GM18526 (cell line): ENCODE data around the gene SDHA.

Experiments
- POLR2A ChIP-seq: IDR thresholded peaks from 3 replicates; pipeline ENCODE4 v1.6.1; 2011; ENCODE audit not compliant: insufficient read length; ENCODE audit errors: extremely low read depth

The SDHA gene

GRCh38 chr5:200985-201384 is 17.1 kb upstream of the SDHA start:
- TF ChIP-seq POLR2A: no peak

DNA sequence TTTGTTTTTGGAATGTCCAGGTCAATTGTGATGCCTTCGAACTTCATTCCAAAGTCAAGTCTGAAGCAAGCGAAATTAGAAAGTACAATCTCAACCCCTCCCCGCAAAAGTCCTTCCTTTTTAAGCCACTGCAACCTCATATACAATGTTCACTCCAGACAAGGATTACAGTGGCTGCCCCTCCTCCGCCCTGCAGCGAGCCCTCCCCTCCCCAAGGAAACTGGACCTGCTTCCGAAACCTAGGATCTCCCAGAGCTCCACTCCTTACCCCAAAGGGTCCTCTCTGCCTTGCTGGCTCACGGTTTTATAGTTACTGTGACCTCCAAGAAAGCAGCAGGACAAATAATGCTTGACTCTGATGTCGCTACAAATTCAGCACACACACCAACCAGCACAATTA is 16.4 kb upstream of the SDHA start:
- TF ChIP-seq POLR2A: no peak

DNA sequence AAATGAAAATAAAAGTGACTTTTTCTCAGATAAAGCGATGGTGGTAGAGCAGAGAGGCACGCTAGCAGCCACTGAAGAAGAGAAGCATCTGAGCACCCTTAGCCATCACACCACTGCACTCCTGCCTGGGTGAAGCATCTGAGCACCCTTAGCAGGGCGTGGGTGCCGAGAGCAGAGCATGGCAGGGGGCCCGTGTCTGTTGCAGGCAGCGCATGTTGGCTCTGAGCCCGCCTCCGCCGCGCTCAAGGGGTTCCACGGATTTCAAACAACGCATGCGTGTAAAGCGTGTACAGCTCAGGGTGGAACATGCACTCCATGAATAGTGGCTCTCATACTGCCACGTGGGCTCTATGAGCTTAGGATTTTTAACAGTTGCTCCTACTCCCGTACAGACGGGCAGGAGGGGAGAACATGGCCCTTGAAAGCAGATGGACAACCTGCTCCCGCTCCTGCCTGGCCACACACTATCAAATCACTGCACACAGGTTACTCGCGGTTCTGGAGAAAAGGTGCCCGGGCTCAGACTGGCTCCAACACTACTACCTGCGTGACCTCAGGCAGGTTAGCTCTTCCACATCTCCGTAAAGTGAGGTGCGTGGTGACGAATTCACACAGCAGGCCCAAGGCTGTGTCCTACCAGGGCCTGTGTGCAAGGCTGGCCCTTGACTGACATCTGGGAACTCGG is 14.7 kb upstream of the SDHA start:
- TF ChIP-seq POLR2A: no peak

- no peak for TF ChIP-seq POLR2A
These were observed 14.1 kb upstream of the SDHA start for GRCh38 chr5:204001-204400.

- no peak for TF ChIP-seq POLR2A
These were observed 13.7 kb upstream of the SDHA start for GRCh38 chr5:204462-204861.

DNA sequence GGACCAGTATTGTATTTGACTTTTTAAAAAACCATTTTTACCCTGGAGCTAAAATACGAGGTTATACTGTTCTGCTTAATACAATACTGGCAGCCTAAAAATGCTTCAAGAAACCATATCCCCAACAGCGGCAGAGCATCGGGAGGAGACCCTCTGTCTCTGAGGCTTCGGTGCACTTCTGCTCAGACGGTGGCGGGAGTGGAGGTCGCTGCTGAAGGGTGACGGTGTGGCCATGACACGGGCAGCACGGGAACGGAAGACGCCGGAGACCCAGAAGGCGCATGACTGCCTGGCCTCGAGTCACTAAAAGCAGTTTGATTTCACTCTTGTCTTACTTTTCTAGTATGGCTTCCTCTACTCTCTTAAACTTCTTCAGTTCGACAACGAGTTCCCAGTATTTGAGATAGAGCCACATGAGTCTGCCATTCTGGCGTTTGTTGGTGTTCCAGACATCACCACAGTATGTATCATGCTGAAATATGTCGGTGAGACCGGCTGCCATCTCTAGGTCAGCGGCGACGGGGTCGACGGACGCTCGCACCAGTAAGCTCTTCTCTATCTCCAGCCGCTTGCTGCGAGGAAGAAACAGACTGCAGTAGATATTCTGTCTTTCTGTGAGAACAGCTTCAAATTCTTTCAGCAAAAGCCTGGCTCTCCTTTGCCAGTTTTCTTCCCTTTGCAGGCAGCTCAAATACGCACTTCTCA is 13.0 kb upstream of the SDHA start:
- TF ChIP-seq POLR2A: no peak

GRCh38 chr5:206406-206805 is 11.7 kb upstream of the SDHA start:
- TF ChIP-seq POLR2A: no peak

GRCh38 chr5:206927-207536 is 11.1 kb upstream of the SDHA start:
- TF ChIP-seq POLR2A: no peak

DNA sequence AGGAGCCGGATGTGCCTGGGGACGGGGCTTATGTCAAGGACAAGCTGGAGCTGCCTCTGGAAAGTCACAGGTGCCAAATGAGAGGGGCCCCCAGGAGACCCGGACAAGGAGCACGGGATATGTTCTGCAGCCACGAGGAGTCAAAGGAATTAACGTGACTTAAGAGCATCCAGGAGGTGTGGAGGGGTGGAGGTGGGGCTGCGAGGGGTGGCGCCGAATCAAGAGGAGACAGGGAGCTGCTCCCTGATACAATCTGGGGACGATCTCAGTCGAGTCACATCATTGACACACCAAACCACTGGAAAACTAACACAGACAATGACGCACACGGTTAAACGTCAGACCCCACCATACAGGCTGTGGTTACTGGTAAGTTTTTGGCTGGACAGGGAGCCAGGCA is 10.5 kb upstream of the SDHA start:
- TF ChIP-seq POLR2A: no peak

DNA sequence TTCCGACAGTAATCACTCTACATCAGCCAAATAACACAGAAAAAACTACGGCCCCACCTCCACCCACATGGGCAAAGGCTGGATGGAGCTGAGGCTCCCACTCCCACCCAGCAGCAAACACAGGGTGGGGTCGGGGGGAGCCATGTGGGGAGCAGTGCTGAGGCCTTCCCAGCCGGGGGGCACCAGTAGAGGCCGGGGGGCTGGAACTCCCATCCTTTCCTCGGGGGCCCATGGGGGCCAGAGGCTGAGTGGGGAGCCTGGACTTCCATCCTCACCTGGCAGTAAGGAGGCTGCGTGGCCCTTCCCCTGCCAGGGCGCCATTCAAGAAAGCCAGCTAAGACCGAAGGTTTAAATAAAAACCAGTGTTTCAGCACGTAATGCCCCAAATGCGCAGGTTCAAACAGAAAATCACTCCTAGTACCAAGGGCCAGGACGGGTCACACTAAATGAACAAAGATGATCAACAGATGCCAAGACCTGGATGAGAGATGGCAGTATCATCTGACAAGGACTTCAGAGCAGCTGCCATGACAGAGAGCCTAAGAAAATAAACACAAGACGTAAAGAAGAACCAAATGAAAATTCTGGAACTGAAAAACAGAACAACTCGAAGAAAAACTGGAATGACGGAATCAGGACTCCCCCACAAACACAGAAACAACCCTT is 9.5 kb upstream of the SDHA start:
- no peak for TF ChIP-seq POLR2A

- no peak for TF ChIP-seq POLR2A
These were observed 4.2 kb upstream of the SDHA start for GRCh38 chr5:213803-214395.

- TF ChIP-seq POLR2A: no peak
These were observed 554 bp downstream of the SDHA start for GRCh38 chr5:218457-219291.

DNA sequence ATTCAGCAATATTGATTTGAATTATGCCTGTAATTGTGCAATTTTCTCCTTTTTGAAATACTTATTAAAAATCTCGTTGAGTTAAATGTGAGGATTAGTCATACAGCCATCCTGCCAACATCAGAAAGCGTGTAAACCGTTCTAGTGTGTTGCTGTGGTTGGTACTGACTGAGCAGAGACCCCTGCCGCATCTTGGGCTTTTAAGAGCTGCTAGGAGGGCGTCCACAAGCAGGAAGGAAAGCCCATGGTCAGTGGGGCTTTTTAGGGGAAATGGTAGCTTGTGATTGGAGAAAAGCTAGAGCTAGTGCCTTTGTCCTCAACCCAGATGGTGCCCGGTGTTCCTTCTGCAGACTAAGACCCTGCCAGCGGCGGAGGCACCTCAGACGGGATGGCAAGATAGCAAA is 1.3 kb downstream of the SDHA start:
- TF ChIP-seq POLR2A: no peak

DNA sequence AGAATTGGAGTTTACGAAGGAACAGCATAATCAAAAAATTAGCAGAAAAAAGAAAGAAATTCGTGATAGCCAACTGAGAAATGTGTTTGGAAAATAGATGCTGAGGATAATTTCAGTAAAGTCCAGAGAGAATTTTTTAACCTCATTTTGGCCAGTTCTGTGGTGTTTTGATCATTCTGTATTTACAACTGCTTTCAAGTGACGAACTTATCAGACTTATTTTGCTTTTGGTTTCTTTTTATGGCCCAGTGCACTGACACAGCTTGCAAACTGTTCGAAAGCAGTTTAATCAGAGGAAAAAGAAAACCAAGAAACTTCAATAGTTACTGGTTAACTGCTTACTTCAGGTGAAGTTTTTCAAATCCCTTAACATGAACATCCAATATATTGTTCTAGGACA is 1.9 kb downstream of the SDHA start:
- TF ChIP-seq POLR2A: no peak

GRCh38 chr5:223791-224190 is 5.7 kb downstream of the SDHA start:
- TF ChIP-seq POLR2A: no peak

DNA sequence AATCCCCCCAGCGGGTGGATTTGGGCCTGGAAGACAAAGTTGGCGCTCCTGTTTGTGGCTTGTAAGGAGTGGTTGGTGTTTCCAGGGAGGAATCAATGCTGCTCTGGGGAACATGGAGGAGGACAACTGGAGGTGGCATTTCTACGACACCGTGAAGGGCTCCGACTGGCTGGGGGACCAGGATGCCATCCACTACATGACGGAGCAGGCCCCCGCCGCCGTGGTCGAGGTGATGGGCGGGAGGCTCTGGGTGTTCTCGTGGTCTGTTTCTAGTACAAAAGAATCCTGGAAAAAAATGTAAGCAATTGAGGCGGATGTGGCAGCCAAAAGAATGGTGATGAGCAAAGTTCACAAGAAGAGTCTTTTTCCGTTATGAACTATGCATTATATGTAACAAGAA is 7.2 kb downstream of the SDHA start:
- TF ChIP-seq POLR2A: no peak
